Endothelial cell of umbilical vein (primary cell): Measurements from ENCODE around the gene ATP6V1B1. TPM values are rescaled to one million over a fixed set of nuclear protein-coding genes. Genes with fewer than 3 reads are reported as not detected.

Experiments
- BruUV-seq: library from RNA; stranded (reverse); fragments of 400-500 nt; replicated peaks from 2 replicates; lab custom pipeline; 2021; lab: Mats Ljungman, UMichigan
- CTCF ChIA-PET: fragments of 300-600, 350-600 bp; sonication (Branson Sonifier 250); formaldehyde crosslinking; loops from one replicate; lab custom pipeline; 2021; ENCODE audit warnings: antibody characterized with exemption, inconsistent platforms; lab: Charles Lee
- POLR2A ChIA-PET: fragments of 300-600, 350-600 bp; sonication (Branson Sonifier 250); formaldehyde crosslinking; loops from one replicate; lab custom pipeline; 2021; ENCODE audit warnings: antibody characterized with exemption, inconsistent platforms; lab: Charles Lee
- DNase-seq: peaks from one replicate; pipeline ENCODE4 v3.0.0-alpha.2; 2011; ENCODE audit warnings: low read depth, low spot score
- FAIRE-seq: peaks from 2 replicates; lab custom pipeline; 2011; peaks lifted over from hg19 to GRCh38; lab: Jason Lieb, UNC
- H2AFZ ChIP-seq: 2 replicates; pipeline ENCODE4 v1.6.0; 2012; ENCODE audit warnings: low read depth, low read length, control low read depth, inconsistent platforms
- H3K27ac ChIP-seq: 2 replicates; pipeline ENCODE4 v1.5.1; 2011; ENCODE audit warnings: low read depth, mild to moderate bottlenecking, control low read depth, low read length, moderate library complexity; ENCODE audit not compliant: insufficient read depth
- H3K27me3 ChIP-seq, 2 experiments: 2 replicates each; pipeline versions ENCODE4 v1.6.0 to v1.6.1; 2011; ENCODE audit warnings: low read length in 2 of 2, mixed read lengths in 1 of 2; ENCODE audit not compliant: control insufficient read depth in 2 of 2, insufficient read depth in 2 of 2
- H3K36me3 ChIP-seq, 2 experiments: 2 replicates in 1 of 2; 3 replicates in 1 of 2; pipeline ENCODE4 v1.5.1; 2011; ENCODE audit warnings: low read length in 2 of 2, mild to moderate bottlenecking in 1 of 2, moderate library complexity in 1 of 2; ENCODE audit not compliant: control insufficient read depth in 2 of 2, insufficient read depth in 2 of 2; ENCODE audit errors: extremely low read depth in 1 of 2
- H3K4me1 ChIP-seq: 3 replicates; pipeline ENCODE4 v1.5.1; 2011; ENCODE audit warnings: mild to moderate bottlenecking, low read length; ENCODE audit not compliant: control insufficient read depth, insufficient read depth; ENCODE audit errors: extremely low read depth
- H3K4me2 ChIP-seq: 2 replicates; pipeline ENCODE4 v1.6.1; 2011; ENCODE audit warnings: low read length, control low read depth, mixed read lengths; ENCODE audit not compliant: insufficient read depth
- H3K4me3 ChIP-seq, 3 experiments: fragments of 200-600 bp in 1 of 3; sonication (generic), shearing (Covaris generic) in 1 of 3; replicated peaks in 1 of 3; 2 replicates each; pipeline ENCODE4 v1.5.1; 2011 to 2016; ENCODE audit warnings: control low read depth in 3 of 3, low read length in 3 of 3, mild to moderate bottlenecking in 2 of 3, inconsistent platforms in 1 of 3, low read depth in 1 of 3, moderate library complexity in 1 of 3; ENCODE audit not compliant: insufficient read depth in 1 of 3
- H3K79me2 ChIP-seq: 2 replicates; pipeline ENCODE4 v1.6.0; 2012; ENCODE audit warnings: low read length, inconsistent platforms; ENCODE audit not compliant: control insufficient read depth, insufficient read depth
- H3K9ac ChIP-seq: replicated peaks from 2 replicates; pipeline ENCODE3; 2011; ENCODE audit warnings: low read length, control low read depth; ENCODE audit not compliant: insufficient read depth; ENCODE audit errors: extremely low read depth
- H3K9me1 ChIP-seq: replicated peaks from 3 replicates; pipeline ENCODE4 v1.6.0; 2011; ENCODE audit warnings: mild to moderate bottlenecking, low read length; ENCODE audit not compliant: control insufficient read depth, insufficient read depth; ENCODE audit errors: extremely low read depth
- H3K9me3 ChIP-seq: replicated peaks from 2 replicates; pipeline ENCODE4 v1.5.1; 2012; ENCODE audit warnings: low read length, inconsistent platforms; ENCODE audit not compliant: control insufficient read depth, insufficient read depth
- H4K20me1 ChIP-seq: replicated peaks from 2 replicates; pipeline ENCODE3; 2011; ENCODE audit warnings: mild to moderate bottlenecking, low read length; ENCODE audit not compliant: control insufficient read depth, insufficient read depth; ENCODE audit errors: extremely low read depth
- EZH2 ChIP-seq: IDR thresholded peaks from 2 replicates; pipeline ENCODE4 v1.6.1; 2012; ENCODE audit warnings: borderline replicate concordance, low read depth, mild to moderate bottlenecking, moderate library complexity, low read length, inconsistent platforms; ENCODE audit not compliant: severe bottlenecking
- FOS ChIP-seq: IDR thresholded peaks from 2 replicates; pipeline ENCODE4 v1.6.1; 2011; ENCODE audit warnings: mild to moderate bottlenecking, low read length, moderate library complexity, borderline replicate concordance; ENCODE audit not compliant: insufficient read depth
- GATA2 ChIP-seq: IDR thresholded peaks from 2 replicates; pipeline ENCODE4 v1.7.0; 2011; ENCODE audit warnings: low read depth, mild to moderate bottlenecking, moderate library complexity, mixed read lengths, low read length; ENCODE audit not compliant: insufficient read length, insufficient read depth
- JUN ChIP-seq: IDR thresholded peaks from 2 replicates; pipeline ENCODE4 v1.6.1; 2011; ENCODE audit warnings: borderline replicate concordance, low read depth; ENCODE audit not compliant: insufficient read length, insufficient read depth
- MYC ChIP-seq: IDR thresholded peaks from one replicate; pipeline ENCODE4 v1.6.1; 2011; ENCODE audit warnings: mild to moderate bottlenecking, low read depth, low read length
- POLR2A ChIP-seq: IDR thresholded peaks from 2 replicates; pipeline ENCODE4 v1.6.1; 2012; ENCODE audit warnings: low read depth, mild to moderate bottlenecking, control low read depth, low read length
- POLR2AphosphoS5 ChIP-seq: IDR thresholded peaks from 2 replicates; pipeline ENCODE4 v1.6.1; 2012; ENCODE audit warnings: low read depth, mild to moderate bottlenecking, control low read depth, low read length, moderate library complexity; ENCODE audit not compliant: insufficient read depth
- dilution Hi-C: fragments of 300-500 bp; cut with MboI; formaldehyde crosslinking; loops from one replicate; pipeline ENCODE4 v1.15.0; 2019; ENCODE audit warnings: low sequenced_read_pairs; ENCODE audit not compliant: extremely low pct_ligation_motif_present
- intact Hi-C: fragments of 100-400 bp; cut with micrococcal nuclease; formaldehyde crosslinking; loops from one replicate; pipeline ENCODE4 v1.10.0; 2022
- polyA plus RNA-seq, 4 experiments: library from polyadenylated mRNA; depleted of rRNA in 3 of 4; stranded (reverse) in 3 of 4; unstranded in 1 of 4; fragments of >200 nt; gene quantifications; 2 replicates each; pipeline versions ENCODE4 v1.2.1 to v1.2.3, GENCODE V29; 2011 to 2012; ENCODE audit warnings: missing spikeins in 1 of 4
- total RNA-seq: library from RNA; stranded (reverse); gene quantifications from 2 replicates; pipeline ENCODE4 v1.2.3, GENCODE V29; 2021
- TF ChIP-seq, protein P1 (sequence below), 2 donors: IDR thresholded peaks; 1 replicate in 1 of 2; 2 replicates in 1 of 2; pipeline ENCODE4 v1.5.1; 2011; ENCODE audit warnings: low read length in 2 of 2, mild to moderate bottlenecking in 2 of 2, moderate library complexity in 2 of 2, control low read depth in 1 of 2, inconsistent platforms in 1 of 2, low read depth in 1 of 2; ENCODE audit not compliant: insufficient read depth in 1 of 2; ENCODE audit errors: extremely low read depth in 1 of 2
- TF ChIP-seq, protein P2 (sequence below): IDR thresholded peaks from 2 replicates; pipeline ENCODE4 v1.6.1; 2011; ENCODE audit not compliant: insufficient read depth, insufficient read length

ATP6V1B1 gene
- total and polyA plus RNA-seq, 2 donors (not counting 3 experiments of a cell fraction or from before 2014, with no cell fraction given) = 0.77 TPM; not detected in 1

DNA sequence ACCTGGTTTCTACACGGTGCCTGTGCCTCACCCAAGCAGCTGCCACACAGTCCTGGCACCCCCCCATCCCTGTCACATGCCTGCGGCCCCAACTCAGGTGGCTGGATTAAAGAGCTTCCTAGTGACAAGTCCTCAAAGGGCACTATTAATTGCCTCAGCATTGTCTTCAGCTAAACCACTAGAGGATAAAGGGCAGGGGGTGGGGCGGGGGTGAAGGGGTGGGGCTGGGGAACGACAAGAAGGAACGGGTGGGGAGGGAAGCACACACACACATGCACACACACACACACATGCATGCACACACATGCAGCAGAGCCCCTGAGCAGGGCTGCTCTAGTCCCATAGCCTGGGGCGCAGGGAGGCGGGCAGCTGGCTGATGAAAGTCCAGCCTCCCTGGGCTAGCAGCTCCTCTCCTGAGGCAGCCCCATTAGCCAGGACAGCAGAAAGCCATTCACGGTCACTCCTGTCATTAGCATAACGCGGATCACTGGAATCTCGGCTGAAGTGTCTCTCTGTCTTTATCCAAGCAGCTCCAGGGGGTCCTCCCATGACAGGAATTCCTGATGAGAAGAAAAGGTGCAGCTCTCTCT lies 66.4 kb downstream of the ATP6V1B1 start:
- intact Hi-C loops = loop anchor here (1.0 kb wide), 1 partner anchor 37 kb away; no protein-coding TSS in a partner anchor
- TF ChIP-seq JUN (no peak), POLR2AphosphoS5 (no peak), MYC (no peak), EZH2 (no peak), GATA2 (no peak), FOS (no peak), POLR2A (no peak)
- TF ChIP-seq, protein P1, sequence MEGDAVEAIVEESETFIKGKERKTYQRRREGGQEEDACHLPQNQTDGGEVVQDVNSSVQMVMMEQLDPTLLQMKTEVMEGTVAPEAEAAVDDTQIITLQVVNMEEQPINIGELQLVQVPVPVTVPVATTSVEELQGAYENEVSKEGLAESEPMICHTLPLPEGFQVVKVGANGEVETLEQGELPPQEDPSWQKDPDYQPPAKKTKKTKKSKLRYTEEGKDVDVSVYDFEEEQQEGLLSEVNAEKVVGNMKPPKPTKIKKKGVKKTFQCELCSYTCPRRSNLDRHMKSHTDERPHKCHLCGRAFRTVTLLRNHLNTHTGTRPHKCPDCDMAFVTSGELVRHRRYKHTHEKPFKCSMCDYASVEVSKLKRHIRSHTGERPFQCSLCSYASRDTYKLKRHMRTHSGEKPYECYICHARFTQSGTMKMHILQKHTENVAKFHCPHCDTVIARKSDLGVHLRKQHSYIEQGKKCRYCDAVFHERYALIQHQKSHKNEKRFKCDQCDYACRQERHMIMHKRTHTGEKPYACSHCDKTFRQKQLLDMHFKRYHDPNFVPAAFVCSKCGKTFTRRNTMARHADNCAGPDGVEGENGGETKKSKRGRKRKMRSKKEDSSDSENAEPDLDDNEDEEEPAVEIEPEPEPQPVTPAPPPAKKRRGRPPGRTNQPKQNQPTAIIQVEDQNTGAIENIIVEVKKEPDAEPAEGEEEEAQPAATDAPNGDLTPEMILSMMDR (IDR thresholded peaks at IDR 0.05; ENCODE audit: extremely low read depth in 1 of 2, insufficient read depth in 1 of 2, low read depth in 1 of 2, low read length in 2 of 2) = no peak
- TF ChIP-seq, protein P2, sequence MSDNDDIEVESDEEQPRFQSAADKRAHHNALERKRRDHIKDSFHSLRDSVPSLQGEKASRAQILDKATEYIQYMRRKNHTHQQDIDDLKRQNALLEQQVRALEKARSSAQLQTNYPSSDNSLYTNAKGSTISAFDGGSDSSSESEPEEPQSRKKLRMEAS = no peak
- H3K27me3 ChIP-seq = peaks cover 4 to 5% of the 10 kb centered on the region in 2 experiments
- ChIA-PET POLR2A (no interaction called here), CTCF (interaction anchor here (0.9 to 3.6 kb wide), 12 partner anchors 11 to 698 kb away, joined by 3 to 65 read pairs (median 8); no protein-coding TSS in a partner anchor)
- no peak overlapping the region for H3K9ac ChIP-seq
- FAIRE-seq (no peak), DNase-seq (no peak)
- H3K4me1 ChIP-seq = no peaks in the 10 kb centered on the region
- no peaks in the 10 kb centered on the region for H4K20me1 ChIP-seq
- H3K9me3 ChIP-seq = no peaks in the 10 kb centered on the region
- no TSS peak for BruUV-seq
- H3K79me2 ChIP-seq = no peaks in the 10 kb centered on the region
- no peak overlapping the region for H3K4me2 ChIP-seq
- no peak overlapping the region for H3K27ac ChIP-seq
- H3K36me3 ChIP-seq = no peaks in the 10 kb centered on the region
- H2AFZ ChIP-seq = no peak overlapping the region
- H3K9me1 ChIP-seq = no peaks in the 10 kb centered on the region
- dilution Hi-C loops = no loop called here
- no peak overlapping the region for H3K4me3 ChIP-seq
